IMR-90 (cell line): ENCODE data around the gene TMTC1. TPM values are rescaled to one million over a fixed set of nuclear protein-coding genes. Genes with fewer than 3 reads are reported as not detected.

ENCODE experiments used
- ATAC-seq: fragments of 200-7000 bp; cut with Tn5 transposase; 2 replicates; pipeline ENCODE4 v1.9.1; 2020; ENCODE audit warnings: low read depth, mild to moderate bottlenecking, moderate library complexity
- BruUV-seq: library from RNA; stranded (reverse); fragments of 400-500 nt; replicated peaks from 2 replicates; lab custom pipeline; 2021; lab: Mats Ljungman, UMichigan
- CTCF ChIA-PET: fragments of 300-600 bp; formaldehyde crosslinking; extraction: SDS; loops from one replicate; lab custom pipeline; 2021; ENCODE audit warnings: antibody characterized with exemption; lab: Yijun Ruan, JAX
- POLR2A ChIA-PET: fragments of 300-600 bp; sonication (Branson Sonifier 250); formaldehyde crosslinking; loops from one replicate; lab custom pipeline; 2022; ENCODE audit warnings: antibody characterized with exemption; ENCODE audit not compliant: unreplicated experiment; lab: Charles Lee
- DNase-seq: peaks from one replicate; pipeline ENCODE4 v3.0.0; 2013
- H2AFZ ChIP-seq: replicated peaks from 2 replicates; pipeline ENCODE3; 2013; ENCODE audit warnings: low read length, mild to moderate bottlenecking; ENCODE audit not compliant: poor library complexity
- H2AK5ac ChIP-seq: 2 replicates; pipeline ENCODE4 v1.6.1; 2013; ENCODE audit warnings: low read depth, low read length, inconsistent platforms
- H2AK9ac ChIP-seq: replicated peaks from 2 replicates; pipeline ENCODE3; 2013; ENCODE audit warnings: mild to moderate bottlenecking, low read depth, low read length, moderate library complexity; ENCODE audit not compliant: poor library complexity
- H2BK120ac ChIP-seq: 2 replicates; pipeline ENCODE4 v1.6.1; 2013; ENCODE audit warnings: low read depth, low read length, inconsistent platforms
- H2BK15ac ChIP-seq: 3 replicates; pipeline ENCODE4 v1.6.1; 2013; ENCODE audit warnings: low read depth, low read length, inconsistent platforms
- H2BK20ac ChIP-seq: 2 replicates; pipeline ENCODE4 v1.6.1; 2013; ENCODE audit warnings: low read depth, mild to moderate bottlenecking, inconsistent platforms, low read length, moderate library complexity
- H2BK5ac ChIP-seq: 2 replicates; pipeline ENCODE4 v1.6.1; 2013; ENCODE audit warnings: mild to moderate bottlenecking, low read depth, low read length, inconsistent platforms; ENCODE audit not compliant: poor library complexity, severe bottlenecking
- H3K14ac ChIP-seq: replicated peaks from 2 replicates; pipeline ENCODE4 v1.6.1; 2013; ENCODE audit warnings: low read depth, low read length, inconsistent platforms
- H3K18ac ChIP-seq: 2 replicates; pipeline ENCODE4 v1.6.1; 2013; ENCODE audit warnings: low read depth, low read length, control low read depth
- H3K23ac ChIP-seq: 2 replicates; pipeline ENCODE4 v1.6.1; 2013; ENCODE audit warnings: low read depth, low read length, inconsistent platforms
- H3K27ac ChIP-seq: 2 replicates; pipeline ENCODE4 v1.5.1; 2013; ENCODE audit warnings: mild to moderate bottlenecking, control low read depth, low read length; ENCODE audit not compliant: insufficient read depth
- H3K27me3 ChIP-seq: 2 replicates; pipeline ENCODE4 v1.6.1; 2013; ENCODE audit warnings: low read length; ENCODE audit not compliant: control insufficient read depth, insufficient read depth
- H3K36me3 ChIP-seq: 2 replicates; pipeline ENCODE4 v1.6.1; 2013; ENCODE audit warnings: low read length, mixed read lengths; ENCODE audit not compliant: control insufficient read depth, insufficient read depth
- H3K4ac ChIP-seq: 2 replicates; pipeline ENCODE4 v1.6.1; 2013; ENCODE audit warnings: low read depth, low read length, inconsistent platforms
- H3K4me1 ChIP-seq: 2 replicates; pipeline ENCODE4 v1.6.1; 2013; ENCODE audit warnings: low read length, mixed read lengths; ENCODE audit not compliant: control insufficient read depth, insufficient read depth
- H3K4me2 ChIP-seq: 2 replicates; pipeline ENCODE4 v1.6.1; 2013; ENCODE audit warnings: low read depth, mild to moderate bottlenecking, control low read depth, low read length, moderate library complexity
- H3K4me3 ChIP-seq: 2 replicates; pipeline ENCODE4 v1.5.1; 2013; ENCODE audit warnings: low read depth, mild to moderate bottlenecking, control low read depth, low read length, moderate library complexity; ENCODE audit not compliant: insufficient read depth
- H3K56ac ChIP-seq: 2 replicates; pipeline ENCODE4 v1.6.1; 2013; ENCODE audit warnings: low read length, inconsistent platforms; ENCODE audit not compliant: insufficient read depth; ENCODE audit errors: extremely low read depth
- H3K79me1 ChIP-seq, 2 experiments: 2 replicates each; pipeline ENCODE4 v1.6.1; 2013; ENCODE audit warnings: low read length in 2 of 2, inconsistent platforms in 1 of 2, low read depth in 1 of 2
- H3K9ac ChIP-seq: 2 replicates; pipeline ENCODE4 v1.6.1; 2013; ENCODE audit warnings: low read depth, low read length, control low read depth
- H3K9me1 ChIP-seq: 2 replicates; pipeline ENCODE4 v1.6.1; 2013; ENCODE audit warnings: low read length, inconsistent platforms; ENCODE audit not compliant: insufficient read depth
- H3K9me3 ChIP-seq: 2 replicates; pipeline ENCODE4 v1.6.1; 2013; ENCODE audit warnings: low read length; ENCODE audit not compliant: control insufficient read depth, insufficient read depth
- H4K20me1 ChIP-seq: 2 replicates; pipeline ENCODE4 v1.6.1; 2013; ENCODE audit warnings: low read length, inconsistent platforms; ENCODE audit not compliant: insufficient read depth
- H4K5ac ChIP-seq: 2 replicates; pipeline ENCODE4 v1.6.1; 2013; ENCODE audit warnings: mild to moderate bottlenecking, low read depth, low read length, control low read depth
- H4K8ac ChIP-seq, 2 experiments: 2 replicates each; pipeline ENCODE4 v1.6.1; 2013; ENCODE audit warnings: low read depth in 2 of 2, low read length in 2 of 2, control low read depth in 1 of 2, inconsistent platforms in 1 of 2
- H4K91ac ChIP-seq: 2 replicates; pipeline ENCODE4 v1.6.1; 2013; ENCODE audit warnings: low read depth, low read length, inconsistent platforms; ENCODE audit not compliant: insufficient read depth
- BHLHE40 ChIP-seq: fragments of 150-350 bp; IDR thresholded peaks from 2 replicates; pipeline ENCODE4 v1.6.1; 2016; ENCODE audit warnings: mild to moderate bottlenecking, low read depth, low read length
- FOS ChIP-seq: fragments of 150-350 bp; IDR thresholded peaks from 2 replicates; pipeline ENCODE4 v1.6.1; 2016; ENCODE audit warnings: low read depth, low read length
- MAFK ChIP-seq: IDR thresholded peaks from 2 replicates; pipeline ENCODE4 v1.6.1; 2012; ENCODE audit warnings: low read depth, low read length, improper control_type of control experiment
- MAZ ChIP-seq: IDR thresholded peaks from 2 replicates; pipeline ENCODE4 v1.6.1; 2012; ENCODE audit warnings: low read depth, mild to moderate bottlenecking, low read length, improper control_type of control experiment, moderate library complexity, borderline replicate concordance
- MXI1 ChIP-seq: IDR thresholded peaks from 2 replicates; pipeline ENCODE4 v1.6.1; 2012; ENCODE audit warnings: low read depth, mild to moderate bottlenecking, low read length, moderate library complexity, borderline replicate concordance
- NFE2L2 ChIP-seq: fragments of 150-350 bp; IDR thresholded peaks from 2 replicates; pipeline ENCODE4 v1.6.1; 2016; ENCODE audit warnings: low read depth, mild to moderate bottlenecking, low read length
- POLR2A ChIP-seq: IDR thresholded peaks from 2 replicates; pipeline ENCODE4 v1.6.1; 2012; ENCODE audit warnings: mild to moderate bottlenecking, low read depth, low read length
- RAD21 ChIP-seq: IDR thresholded peaks from 2 replicates; pipeline ENCODE4 v1.6.1; 2012; ENCODE audit warnings: low read length, improper control_type of control experiment
- RCOR1 ChIP-seq: IDR thresholded peaks from 2 replicates; pipeline ENCODE4 v1.6.1; 2012; ENCODE audit warnings: mild to moderate bottlenecking, low read length, improper control_type of control experiment; ENCODE audit not compliant: insufficient replicate concordance
- RFX5 ChIP-seq: IDR thresholded peaks from 2 replicates; pipeline ENCODE4 v1.8.0; 2012; ENCODE audit warnings: low read depth, mild to moderate bottlenecking, low read length, moderate library complexity
- SMC3 ChIP-seq: fragments of 150-350 bp; IDR thresholded peaks from 2 replicates; pipeline ENCODE4 v1.6.1; 2016; ENCODE audit warnings: low read depth, mild to moderate bottlenecking, antibody characterized with exemption, low read length, moderate library complexity
- WGBS, 2 experiments: methylation state at CpG; one replicate each; pipeline versions ENCODE4 v1.1.5 to v1.1.7; 2013; ENCODE audit warnings: missing lambda C conversion rate in 2 of 2; ENCODE audit not compliant: insufficient read length in 1 of 2; ENCODE audit errors: extremely low coverage in 2 of 2; 5-methylcytosine and 5-hydroxymethylcytosine counted together
- dilution Hi-C: fragments of 300-500 bp; cut with HindIII; formaldehyde crosslinking; loops from one replicate; pipeline ENCODE4 v1.14.3; 2018; ENCODE audit warnings: low sequenced_read_pairs; ENCODE audit not compliant: unreplicated experiment
- in situ Hi-C: fragments of 300-500 bp; cut with MboI; formaldehyde crosslinking; loops from 3 replicates; pipeline ENCODE4 v1.14.3; 2019; ENCODE audit warnings: low sequenced_read_pairs, inconsistent platforms, mixed read lengths
- intact Hi-C: fragments of 100-400 bp; cut with micrococcal nuclease; formaldehyde crosslinking; loops from 2 replicates; pipeline ENCODE4 v1.10.0; 2022
- polyA plus RNA-seq, 3 experiments: library from polyadenylated mRNA; depleted of rRNA; stranded (reverse); fragments of >200 nt; gene quantifications; 2 replicates each; pipeline ENCODE4 v1.2.3, GENCODE V29; 2012; ENCODE audit warnings: low replicate concordance in 1 of 3
- total RNA-seq: library from RNA; depleted of rRNA; stranded (reverse); fragments of >200 nt; gene quantifications from 2 replicates; pipeline ENCODE4 v1.2.3, GENCODE V29; 2012
- TF ChIP-seq, protein P1 (sequence below): conservative IDR thresholded peaks from 2 replicates; pipeline ENCODE4 v1.5.1; 2012; ENCODE audit warnings: mild to moderate bottlenecking, low read depth, low read length, improper control_type of control experiment
- TF ChIP-seq, protein P2 (sequence below): fragments of 150-350 bp; IDR thresholded peaks from 2 replicates; pipeline ENCODE4 v1.6.1; 2017; ENCODE audit warnings: mild to moderate bottlenecking, antibody characterized with exemption, low read length, low read depth
- TF ChIP-seq, protein P3 (sequence below): fragments of 150-350 bp; IDR thresholded peaks from 2 replicates; pipeline ENCODE4 v1.6.1; 2016; ENCODE audit warnings: low read depth, mild to moderate bottlenecking, low read length, moderate library complexity, borderline replicate concordance

The TMTC1 gene
- total and polyA plus RNA-seq, 2 of the 4 experiments (the other 2 are of a cell fraction): 12.5 to 36.4 TPM

DNA sequence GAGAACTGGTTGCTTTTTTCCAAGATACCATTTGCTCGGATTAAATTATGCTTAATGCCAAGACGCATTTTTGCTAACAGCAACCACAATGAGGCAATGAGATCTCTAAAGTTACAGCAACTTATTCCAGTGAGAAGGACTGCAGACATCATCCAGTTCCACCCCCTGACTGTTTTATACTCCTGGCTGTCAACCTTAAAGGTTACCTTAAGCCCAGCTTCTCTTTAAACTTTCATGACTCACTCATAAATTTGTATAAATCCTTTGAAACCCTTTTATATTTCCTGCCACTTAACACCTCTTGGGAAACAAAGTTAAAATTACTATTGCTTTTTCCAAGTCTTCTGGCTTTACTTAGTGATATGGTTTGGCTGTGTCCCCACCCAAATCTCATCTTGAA is 80.2 kb downstream of the TMTC1 start:
- no peak overlapping the region for H2BK20ac ChIP-seq
- intact Hi-C loops (no loop called here), in situ Hi-C loops (no loop called here), dilution Hi-C loops (no loop called here)
- H3K36me3 ChIP-seq: peaks cover 10% of the 10 kb centered on the region
- H4K5ac ChIP-seq: no peak overlapping the region
- H3K4me2 ChIP-seq: no peak overlapping the region
- H3K23ac ChIP-seq: no peak overlapping the region
- no peak overlapping the region for H3K56ac ChIP-seq
- H3K4ac ChIP-seq: no peak overlapping the region
- H4K20me1 ChIP-seq: no peaks in the 10 kb centered on the region
- peaks cover 0 to 6% of the 10 kb centered on the region in 2 experiments; a peak in 3 of 4 replicates for H3K79me1 ChIP-seq
- H3K27ac ChIP-seq: no peak overlapping the region
- WGBS, 2 experiments: 100% methylated on average over 1 of the region's 2 CpGs; no CpG with 5 or more reads in 1 of the 2 experiments
- no peak overlapping the region for H3K18ac ChIP-seq
- H3K9ac ChIP-seq: no peak overlapping the region
- H3K4me3 ChIP-seq: no peak overlapping the region
- H2AK5ac ChIP-seq: no peak overlapping the region
- no peaks in the 10 kb centered on the region for H3K27me3 ChIP-seq
- TF ChIP-seq BHLHE40: no peak
- no peak for TF ChIP-seq POLR2A
- TF ChIP-seq RCOR1: no peak
- TF ChIP-seq NFE2L2: no peak
- TF ChIP-seq MXI1: no peak
- no peak for TF ChIP-seq MAZ
- TF ChIP-seq MAFK: no peak
- no peak for TF ChIP-seq SMC3
- TF ChIP-seq, protein P1, sequence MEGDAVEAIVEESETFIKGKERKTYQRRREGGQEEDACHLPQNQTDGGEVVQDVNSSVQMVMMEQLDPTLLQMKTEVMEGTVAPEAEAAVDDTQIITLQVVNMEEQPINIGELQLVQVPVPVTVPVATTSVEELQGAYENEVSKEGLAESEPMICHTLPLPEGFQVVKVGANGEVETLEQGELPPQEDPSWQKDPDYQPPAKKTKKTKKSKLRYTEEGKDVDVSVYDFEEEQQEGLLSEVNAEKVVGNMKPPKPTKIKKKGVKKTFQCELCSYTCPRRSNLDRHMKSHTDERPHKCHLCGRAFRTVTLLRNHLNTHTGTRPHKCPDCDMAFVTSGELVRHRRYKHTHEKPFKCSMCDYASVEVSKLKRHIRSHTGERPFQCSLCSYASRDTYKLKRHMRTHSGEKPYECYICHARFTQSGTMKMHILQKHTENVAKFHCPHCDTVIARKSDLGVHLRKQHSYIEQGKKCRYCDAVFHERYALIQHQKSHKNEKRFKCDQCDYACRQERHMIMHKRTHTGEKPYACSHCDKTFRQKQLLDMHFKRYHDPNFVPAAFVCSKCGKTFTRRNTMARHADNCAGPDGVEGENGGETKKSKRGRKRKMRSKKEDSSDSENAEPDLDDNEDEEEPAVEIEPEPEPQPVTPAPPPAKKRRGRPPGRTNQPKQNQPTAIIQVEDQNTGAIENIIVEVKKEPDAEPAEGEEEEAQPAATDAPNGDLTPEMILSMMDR: no peak
- TF ChIP-seq RAD21: no peak
- no peak for TF ChIP-seq FOS
- TF ChIP-seq, protein P2, sequence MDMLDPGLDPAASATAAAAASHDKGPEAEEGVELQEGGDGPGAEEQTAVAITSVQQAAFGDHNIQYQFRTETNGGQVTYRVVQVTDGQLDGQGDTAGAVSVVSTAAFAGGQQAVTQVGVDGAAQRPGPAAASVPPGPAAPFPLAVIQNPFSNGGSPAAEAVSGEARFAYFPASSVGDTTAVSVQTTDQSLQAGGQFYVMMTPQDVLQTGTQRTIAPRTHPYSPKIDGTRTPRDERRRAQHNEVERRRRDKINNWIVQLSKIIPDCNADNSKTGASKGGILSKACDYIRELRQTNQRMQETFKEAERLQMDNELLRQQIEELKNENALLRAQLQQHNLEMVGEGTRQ: no peak
- TF ChIP-seq, protein P3, sequence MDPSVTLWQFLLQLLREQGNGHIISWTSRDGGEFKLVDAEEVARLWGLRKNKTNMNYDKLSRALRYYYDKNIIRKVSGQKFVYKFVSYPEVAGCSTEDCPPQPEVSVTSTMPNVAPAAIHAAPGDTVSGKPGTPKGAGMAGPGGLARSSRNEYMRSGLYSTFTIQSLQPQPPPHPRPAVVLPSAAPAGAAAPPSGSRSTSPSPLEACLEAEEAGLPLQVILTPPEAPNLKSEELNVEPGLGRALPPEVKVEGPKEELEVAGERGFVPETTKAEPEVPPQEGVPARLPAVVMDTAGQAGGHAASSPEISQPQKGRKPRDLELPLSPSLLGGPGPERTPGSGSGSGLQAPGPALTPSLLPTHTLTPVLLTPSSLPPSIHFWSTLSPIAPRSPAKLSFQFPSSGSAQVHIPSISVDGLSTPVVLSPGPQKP: no peak
- no peak for TF ChIP-seq RFX5
- no peak overlapping the region for H2AFZ ChIP-seq
- no peak overlapping the region for H2BK120ac ChIP-seq
- H4K91ac ChIP-seq: no peak overlapping the region
- ATAC-seq (no peak), DNase-seq (no peak)
- ChIA-PET POLR2A (no interaction called here), CTCF (interaction anchor here (0.6 kb wide), 1 partner anchor 348 kb away, joined by 3 read pairs; no protein-coding TSS in a partner anchor)
- H3K9me3 ChIP-seq: no peaks in the 10 kb centered on the region
- H2BK5ac ChIP-seq: no peak overlapping the region
- H2BK15ac ChIP-seq: no peak overlapping the region
- BruUV-seq: no TSS peak
- no peak overlapping the region for H4K8ac ChIP-seq
- H2AK9ac ChIP-seq: no peak overlapping the region
- H3K4me1 ChIP-seq: peaks cover 4% of the 10 kb centered on the region; the same call in 1 of the 2 replicates
- H3K14ac ChIP-seq: no peak overlapping the region
- H3K9me1 ChIP-seq: peaks cover 13% of the 10 kb centered on the region
